OCI-LY3 (cell line): Measurements from ENCODE around the gene STARD5.

Experiments
- H2AFZ ChIP-seq: fragments of 200-600, 300-600 bp; shearing (Covaris generic); 2 replicates; pipeline ENCODE4 v1.6.0; 2014; ENCODE audit warnings: antibody characterized with exemption, low read depth, low read length
- H3K27ac ChIP-seq: fragments of 200-600, 300-600 bp; sonication (generic); 2 replicates; pipeline ENCODE4 v1.5.1; 2014; ENCODE audit warnings: mild to moderate bottlenecking, low read length, moderate library complexity, mixed read lengths
- H3K27me3 ChIP-seq: fragments of 200-600, 300-600 bp; sonication (generic); 2 replicates; pipeline ENCODE4 v1.6.1; 2014; ENCODE audit warnings: low read depth, low read length, mixed read lengths
- H3K36me3 ChIP-seq: fragments of 200-600, 300-600 bp; sonication (generic); replicated peaks from 2 replicates; pipeline ENCODE3; 2014; ENCODE audit warnings: low read depth, low read length, mixed read lengths
- H3K4me1 ChIP-seq: fragments of 300-600, 200-600 bp; sonication (generic); 2 replicates; pipeline ENCODE4 v1.6.1; 2014; ENCODE audit warnings: low read length, mixed read lengths
- H3K4me2 ChIP-seq: fragments of 200-600, 300-600 bp; sonication (generic); 2 replicates; pipeline ENCODE4 v1.6.1; 2014; ENCODE audit warnings: low read length, mixed read lengths
- H3K4me3 ChIP-seq: fragments of 300-600, 200-600 bp; sonication (generic); 2 replicates; pipeline ENCODE4 v1.5.1; 2014; ENCODE audit warnings: antibody characterized with exemption, mild to moderate bottlenecking, low read length, moderate library complexity
- H3K79me2 ChIP-seq: fragments of 300-600, 200-600 bp; shearing (Covaris generic); 2 replicates; pipeline ENCODE4 v1.6.1; 2014; ENCODE audit warnings: mild to moderate bottlenecking, low read length, mixed read lengths
- H3K9ac ChIP-seq: fragments of 300-600, 200-600 bp; shearing (Covaris generic); 2 replicates; pipeline ENCODE4 v1.6.0; 2014; ENCODE audit warnings: mild to moderate bottlenecking, low read length, moderate library complexity
- H3K9me3 ChIP-seq: fragments of 200-600, 300-600 bp; shearing (Covaris generic); 2 replicates; pipeline ENCODE4 v1.6.1; 2014; ENCODE audit warnings: low read length, mixed read lengths; ENCODE audit not compliant: insufficient read depth
- H4K20me1 ChIP-seq: fragments of 200-600, 300-600 bp; sonication (generic); 2 replicates; pipeline ENCODE4 v1.6.1; 2016; ENCODE audit warnings: low read length, mixed read lengths; ENCODE audit not compliant: insufficient read depth
- CTCF ChIP-seq: fragments of 200-600, 300-600 bp; sonication (generic); IDR thresholded peaks from 2 replicates; pipeline ENCODE4 v1.5.1; 2014; ENCODE audit warnings: antibody characterized with exemption, low read length, low read depth
- EZH2phosphoT487 ChIP-seq: fragments of 200-600 bp; shearing (Covaris generic); IDR thresholded peaks from 2 replicates; pipeline ENCODE4 v1.6.1; 2018; ENCODE audit warnings: antibody characterized with exemption, mixed run types, low read depth

The STARD5 gene

GRCh38 chr15:81335631-81336030 lies 11.7 kb upstream of the STARD5 start:
- Histone ChIP-seq H3K9me3 (no peaks in the 10 kb centered on the region), H3K4me3 (no peak overlapping the region), H3K27me3 (no peaks in the 10 kb centered on the region), H3K9ac (no peak overlapping the region), H3K4me2 (no peak overlapping the region), H3K36me3 (no peaks in the 10 kb centered on the region), H3K79me2 (no peaks in the 10 kb centered on the region), H2AFZ (no peak overlapping the region), H4K20me1 (no peaks in the 10 kb centered on the region), H3K4me1 (peaks cover 6% of the 10 kb centered on the region), H3K27ac (no peak overlapping the region)
- TF ChIP-seq CTCF (no peak), EZH2phosphoT487 (no peak)

GRCh38 chr15:81334768-81335435 lies 11.0 kb upstream of the STARD5 start:
- H3K9ac ChIP-seq = no peak overlapping the region

GRCh38 chr15:81333363-81333762 lies 9.4 kb upstream of the STARD5 start:
- no peak overlapping the region for H3K9ac ChIP-seq

More at GRCh38 chr15:81334768-81335435, 11.0 kb upstream of the STARD5 start:
- no peak for TF ChIP-seq CTCF
- no peak for TF ChIP-seq EZH2phosphoT487
- H3K36me3 ChIP-seq = no peaks in the 10 kb centered on the region
- no peaks in the 10 kb centered on the region for H4K20me1 ChIP-seq
- H3K9me3 ChIP-seq = no peaks in the 10 kb centered on the region
- H3K4me1 ChIP-seq = peaks cover 6% of the 10 kb centered on the region
- no peak overlapping the region for H3K27ac ChIP-seq
- no peak overlapping the region for H2AFZ ChIP-seq
- H3K4me3 ChIP-seq = no peak overlapping the region
- H3K27me3 ChIP-seq = no peaks in the 10 kb centered on the region
- H3K79me2 ChIP-seq = no peaks in the 10 kb centered on the region
- no peak overlapping the region for H3K4me2 ChIP-seq

GRCh38 chr15:81332326-81332725 lies 8.4 kb upstream of the STARD5 start:
- Histone ChIP-seq H3K27ac (no peak overlapping the region), H3K4me2 (no peak overlapping the region), H3K27me3 (no peaks in the 10 kb centered on the region), H3K4me1 (peaks cover 6% of the 10 kb centered on the region), H3K79me2 (no peaks in the 10 kb centered on the region), H3K9ac (no peak overlapping the region), H4K20me1 (no peaks in the 10 kb centered on the region), H3K9me3 (no peaks in the 10 kb centered on the region), H2AFZ (no peak overlapping the region), H3K4me3 (no peak overlapping the region), H3K36me3 (no peaks in the 10 kb centered on the region)
- TF ChIP-seq EZH2phosphoT487 = no peak
- no peak for TF ChIP-seq CTCF

More at GRCh38 chr15:81333363-81333762, 9.4 kb upstream of the STARD5 start:
- TF ChIP-seq CTCF = no peak
- no peak for TF ChIP-seq EZH2phosphoT487
- no peak overlapping the region for H3K27ac ChIP-seq
- no peaks in the 10 kb centered on the region for H3K27me3 ChIP-seq
- no peaks in the 10 kb centered on the region for H4K20me1 ChIP-seq
- peaks cover 6% of the 10 kb centered on the region for H3K4me1 ChIP-seq
- no peak overlapping the region for H2AFZ ChIP-seq
- H3K36me3 ChIP-seq = no peaks in the 10 kb centered on the region
- H3K9me3 ChIP-seq = no peaks in the 10 kb centered on the region
- H3K4me2 ChIP-seq = no peak overlapping the region
- H3K79me2 ChIP-seq = no peaks in the 10 kb centered on the region
- no peak overlapping the region for H3K4me3 ChIP-seq
